ENCODE results near the gene RYR2. TPM values are rescaled to one million over a fixed set of nuclear protein-coding genes. Genes with fewer than 3 reads are reported as not detected.

Gene RYR2
- total and polyA plus RNA-seq, 2 donors (not counting 1 experiment from before 2014, with no cell fraction given), result not detected

- H3K4me2 ChIP-seq (replicated peaks; ENCODE audit: low read depth, low read length, poor library complexity, severe bottlenecking), result no peak overlapping the region
- H2AFZ ChIP-seq (ENCODE audit: insufficient read depth, low read depth, low read length, poor library complexity, severe bottlenecking), result no peak overlapping the region
- POLR2A ChIA-PET, result no interaction called here
- no peak for DNase-seq
- no peak overlapping the region for H3K4me3 ChIP-seq (ENCODE audit: control extremely low read depth in 1 of 5, extremely low read depth in 1 of 5, insufficient read depth in 1 of 5, low read depth in 2 of 5, low read length in 4 of 5)
- Mint-ChIP-seq H3K27ac (no peak overlapping the region), H3K27me3 (no peaks in the 10 kb centered on the region), H3K4me3 (no peak overlapping the region), H3K4me1 (no peaks in the 10 kb centered on the region), H3K9me3 (ENCODE audit: insufficient read depth) (no peaks in the 10 kb centered on the region)
- WGBS (ENCODE audit: insufficient coverage), result 79% methylated on average over 12 of the region's 12 CpGs
- H3K27me3 ChIP-seq (replicated peaks in 1 of 4; ENCODE audit: control extremely low read depth in 1 of 4, control insufficient read depth in 3 of 4, insufficient read depth in 4 of 4, low read length in 3 of 4), result no peaks in the 10 kb centered on the region
- no peaks in the 10 kb centered on the region for H3K9me3 ChIP-seq (ENCODE audit: control extremely low read depth in 1 of 3, control insufficient read depth in 2 of 3, insufficient read depth in 1 of 3, low read length in 2 of 3)
- no peaks in the 10 kb centered on the region for H3K79me2 ChIP-seq (ENCODE audit: control insufficient read depth, insufficient read depth, low read length)
- H4K20me1 ChIP-seq (ENCODE audit: control insufficient read depth, insufficient read depth, low read length, poor library complexity, severe bottlenecking), result no peaks in the 10 kb centered on the region
- no peak overlapping the region for H3K9ac ChIP-seq (ENCODE audit: low read length)
- TF ChIP-seq CTCF (IDR thresholded peaks at IDR 0.05) (no peak), EZH2 (IDR thresholded peaks at IDR 0.05; ENCODE audit: borderline replicate concordance, insufficient read depth, low read depth, low read length, poor library complexity, severe bottlenecking) (no peak)
- intact Hi-C loops (cut with micrococcal nuclease), result no loop called here
- CTCF ChIA-PET, result no interaction called here
- no peaks in the 10 kb centered on the region for H3K4me1 ChIP-seq (ENCODE audit: control insufficient read depth in 2 of 2, insufficient read depth in 2 of 2, low read length in 2 of 2)
- no peak overlapping the region for H3K27ac ChIP-seq (ENCODE audit: low read length in 2 of 2)
- no peaks in the 10 kb centered on the region for H3K36me3 ChIP-seq (replicated peaks in 1 of 2; ENCODE audit: control extremely low read depth in 1 of 2, control insufficient read depth in 1 of 2, extremely low read depth in 1 of 2, insufficient read depth in 2 of 2, low read length in 1 of 2)
- ATAC-seq (ENCODE audit: low read depth), result no peak
These were observed 51.7 kb downstream of the RYR2 start for GRCh38 chr1:237093691-237094090.

GRCh38 chr1:237098541-237098940, 56.6 kb downstream of the RYR2 start:
- Mint-ChIP-seq H3K9me3 (ENCODE audit: insufficient read depth) (no peaks in the 10 kb centered on the region), H3K4me1 (no peaks in the 10 kb centered on the region), H3K27ac (no peak overlapping the region), H3K4me3 (no peak overlapping the region), H3K27me3 (no peaks in the 10 kb centered on the region)
- ChIA-PET POLR2A (no interaction called here), CTCF (no interaction called here)
- WGBS (ENCODE audit: insufficient coverage), result 77% methylated on average over 3 of the region's 3 CpGs
- TF ChIP-seq EZH2 (IDR thresholded peaks at IDR 0.05; ENCODE audit: borderline replicate concordance, insufficient read depth, low read depth, low read length, poor library complexity, severe bottlenecking), result no peak
- no peak for TF ChIP-seq CTCF (IDR thresholded peaks at IDR 0.05)
- Histone ChIP-seq H4K20me1 (ENCODE audit: control insufficient read depth, insufficient read depth, low read length, poor library complexity, severe bottlenecking) (no peaks in the 10 kb centered on the region), H2AFZ (ENCODE audit: insufficient read depth, low read depth, low read length, poor library complexity, severe bottlenecking) (no peak overlapping the region), H3K9ac (ENCODE audit: low read length) (no peak overlapping the region), H3K4me1 (ENCODE audit: control insufficient read depth in 2 of 2, insufficient read depth in 2 of 2, low read length in 2 of 2) (no peaks in the 10 kb centered on the region), H3K9me3 (ENCODE audit: control extremely low read depth in 1 of 3, control insufficient read depth in 2 of 3, insufficient read depth in 1 of 3, low read length in 2 of 3) (peaks cover 0 to 6% (median 0%) of the 10 kb centered on the region in 3 donors), H3K79me2 (ENCODE audit: control insufficient read depth, insufficient read depth, low read length) (no peaks in the 10 kb centered on the region), H3K4me3 (ENCODE audit: control extremely low read depth in 1 of 5, extremely low read depth in 1 of 5, insufficient read depth in 1 of 5, low read depth in 2 of 5, low read length in 4 of 5) (no peak overlapping the region), H3K36me3 (replicated peaks in 1 of 2; ENCODE audit: control extremely low read depth in 1 of 2, control insufficient read depth in 1 of 2, extremely low read depth in 1 of 2, insufficient read depth in 2 of 2, low read length in 1 of 2) (no peaks in the 10 kb centered on the region), H3K27ac (ENCODE audit: low read length in 2 of 2) (no peak overlapping the region), H3K4me2 (replicated peaks; ENCODE audit: low read depth, low read length, poor library complexity, severe bottlenecking) (no peak overlapping the region), H3K27me3 (replicated peaks in 1 of 4; ENCODE audit: control extremely low read depth in 1 of 4, control insufficient read depth in 3 of 4, insufficient read depth in 4 of 4, low read length in 3 of 4) (no peaks in the 10 kb centered on the region)
- intact Hi-C loops (cut with micrococcal nuclease), result no loop called here
- DNase-seq, result no peak
- ATAC-seq (ENCODE audit: low read depth), result no peak
